OCI-LY7 (cell line): ENCODE data around the gene COL9A3.

Experiments
- CTCF ChIP-seq: fragments of 200-600 bp; sonication (generic); conservative IDR thresholded peaks from 2 replicates; pipeline ENCODE4 v1.5.1; 2014; ENCODE audit warnings: mild to moderate bottlenecking, antibody characterized with exemption, low read length, moderate library complexity, mixed read lengths
- EZH2phosphoT487 ChIP-seq: fragments of 200-600 bp; sonication (generic); IDR thresholded peaks from 2 replicates; pipeline ENCODE4 v1.6.1; 2018; ENCODE audit warnings: low read depth, borderline replicate concordance, mild to moderate bottlenecking, mixed run types, antibody characterized with exemption, low read length, moderate library complexity, mixed read lengths

GRCh38 chr20:62768551-62769287, 48.1 kb upstream of the COL9A3 start:
- TF ChIP-seq CTCF (no peak), EZH2phosphoT487 (no peak)
